Adrenal gland (tissue), 12 donors: ENCODE data around the gene C2orf69. TPM values are rescaled to one million over a fixed set of nuclear protein-coding genes. Genes with fewer than 3 reads are reported as not detected.

Source experiments
- DNase-seq, 7 donors: peaks; one replicate each; pipeline ENCODE4 v3.0.0-alpha.2; 2019 to 2020
- H3K27ac ChIP-seq, 5 donors: fragments of 200-600 bp; sonication (generic) in 4 of 5; 1 replicate in 3 of 5; 2 replicates in 2 of 5; pipeline versions ENCODE4 v1.5.1 to v1.8.0; 2016 to 2020; ENCODE audit warnings: mild to moderate bottlenecking in 1 of 5
- H3K27me3 ChIP-seq: fragments of 200-600 bp; 2 replicates; pipeline ENCODE4 v1.8.0; 2021
- H3K36me3 ChIP-seq, 2 donors: fragments of 200-600 bp; replicated peaks in 1 of 2; 1 replicate in 1 of 2; 2 replicates in 1 of 2; pipeline versions ENCODE4 v1.5.1 to v1.8.0; 2018 to 2022
- H3K4me1 ChIP-seq, 2 donors: fragments of 200-600 bp; replicated peaks in 1 of 2; 1 replicate in 1 of 2; 2 replicates in 1 of 2; pipeline versions ENCODE4 v1.5.1 to v1.8.0; 2018 to 2021
- H3K4me3 ChIP-seq, 4 donors: fragments of 200-600 bp; sonication (generic) in 3 of 4; one replicate each; pipeline ENCODE4 v1.5.1; 2016 to 2018
- H3K9me3 ChIP-seq, 3 donors: fragments of 200-600 bp; sonication (generic) in 1 of 3; replicated peaks in 1 of 3; 1 replicate in 2 of 3; 2 replicates in 1 of 3; pipeline versions ENCODE4 v1.5.1 to v1.8.0; 2016 to 2021
- POLR2A ChIP-seq, 2 donors: fragments of 450-650 bp; IDR thresholded peaks; one replicate each; pipeline ENCODE4 v1.6.1; 2017; ENCODE audit warnings: antibody characterized with exemption in 2 of 2, mild to moderate bottlenecking in 2 of 2, moderate library complexity in 1 of 2
- WGBS, 4 donors: extraction: QIAGEN DNeasy Blood & Tissue Kit in 2 of 4; methylation state at CpG; one replicate each; pipeline versions ENCODE4 v1.1.5 to v1.1.7; 2013 to 2017; 5-methylcytosine and 5-hydroxymethylcytosine counted together
- intact Hi-C, 2 donors: fragments of 100-400 bp; cut with DNase I; formaldehyde crosslinking; loops; one replicate each; pipeline versions ENCODE4 v1.14.1 to v1.15.0; 2022 to 2023
- polyA plus RNA-seq, 3 donors: library from polyadenylated mRNA; stranded (reverse); fragments of 200-250 nt in 2 of 3; fragments of 350-450 nt in 1 of 3; fragmentation: Illumina TruSeq in 1 of 3; extraction: RNeasy Lipid Tissue Mini Kit (QIAGEN cat#74804) in 1 of 3; gene quantifications; one replicate each; pipeline ENCODE4 v1.2.3, GENCODE V29; 2013 to 2014
- total RNA-seq, 9 donors: library from RNA; depleted of rRNA in 4 of 9; stranded (reverse); fragments of >200 nt in 4 of 9; fragments of 120-200 nt in 1 of 9; fragmentation: NEBNext Ultra II Directional in 1 of 9; extraction: Animal tissue kit (Norgen Biotek cat#: 25700) in 1 of 9; gene quantifications; one replicate each; pipeline versions ENCODE4 v1.1.0 to v1.2.4, GENCODE V29; 2013 to 2023
- TF ChIP-seq, protein P1 (sequence below), 6 experiments: fragments of 450-650 bp in 4 of 6; fragments of 200-600 bp in 2 of 6; sonication (generic) in 1 of 6; IDR thresholded peaks; 1 replicate in 5 of 6; 2 replicates in 1 of 6; pipeline versions ENCODE4 v1.5.1 to v1.8.0; 2016 to 2021; ENCODE audit warnings: antibody characterized with exemption in 6 of 6, mild to moderate bottlenecking in 2 of 6, moderate library complexity in 1 of 6
- donor health status: healthy with polysubstance abuse.
- donor health status: Bipolar disorder and iron deficiency.
- donor health status: DM: yes; HTN: yes; CAD: no.
- donor health status: DM: no; HTN: no; CAD: no.
- donor health status: DM: no; HTN: no; CAD: no.
- donor health status: DM: yes; HTN: yes; CAD: no.

C2orf69 gene
- total and polyA plus RNA-seq, 12 donors, result 7.8 to 26.8 (median 19.5) TPM

GRCh38 chr2:199875400-199875799 is 35.7 kb upstream of the C2orf69 start:
- 70 to 88% (median 78%) methylated on average over 1 of the region's 1 CpG for WGBS, 4 donors
- no peaks in the 10 kb centered on the region for H3K4me1 ChIP-seq
- no peak overlapping the region for H3K27ac ChIP-seq
- H3K4me3 ChIP-seq, result no peak overlapping the region
- no peak for DNase-seq
- intact Hi-C loops, result no loop called here
- TF ChIP-seq, protein P1, sequence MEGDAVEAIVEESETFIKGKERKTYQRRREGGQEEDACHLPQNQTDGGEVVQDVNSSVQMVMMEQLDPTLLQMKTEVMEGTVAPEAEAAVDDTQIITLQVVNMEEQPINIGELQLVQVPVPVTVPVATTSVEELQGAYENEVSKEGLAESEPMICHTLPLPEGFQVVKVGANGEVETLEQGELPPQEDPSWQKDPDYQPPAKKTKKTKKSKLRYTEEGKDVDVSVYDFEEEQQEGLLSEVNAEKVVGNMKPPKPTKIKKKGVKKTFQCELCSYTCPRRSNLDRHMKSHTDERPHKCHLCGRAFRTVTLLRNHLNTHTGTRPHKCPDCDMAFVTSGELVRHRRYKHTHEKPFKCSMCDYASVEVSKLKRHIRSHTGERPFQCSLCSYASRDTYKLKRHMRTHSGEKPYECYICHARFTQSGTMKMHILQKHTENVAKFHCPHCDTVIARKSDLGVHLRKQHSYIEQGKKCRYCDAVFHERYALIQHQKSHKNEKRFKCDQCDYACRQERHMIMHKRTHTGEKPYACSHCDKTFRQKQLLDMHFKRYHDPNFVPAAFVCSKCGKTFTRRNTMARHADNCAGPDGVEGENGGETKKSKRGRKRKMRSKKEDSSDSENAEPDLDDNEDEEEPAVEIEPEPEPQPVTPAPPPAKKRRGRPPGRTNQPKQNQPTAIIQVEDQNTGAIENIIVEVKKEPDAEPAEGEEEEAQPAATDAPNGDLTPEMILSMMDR (IDR thresholded peaks at IDR 0.05), result no peak
- TF ChIP-seq POLR2A (IDR thresholded peaks at IDR 0.05), result no peak
- no peaks in the 10 kb centered on the region for H3K36me3 ChIP-seq
- no peaks in the 10 kb centered on the region for H3K9me3 ChIP-seq
- H3K27me3 ChIP-seq, result no peaks in the 10 kb centered on the region

- H3K9me3 ChIP-seq, result no peaks in the 10 kb centered on the region
- no peaks in the 10 kb centered on the region for H3K36me3 ChIP-seq
- no peak overlapping the region for H3K27ac ChIP-seq
- TF ChIP-seq, protein P1 (IDR thresholded peaks at IDR 0.05), result no peak
- DNase-seq, result no peak
- H3K4me1 ChIP-seq, result no peaks in the 10 kb centered on the region
- H3K27me3 ChIP-seq, result no peaks in the 10 kb centered on the region
- H3K4me3 ChIP-seq, result no peak overlapping the region
- intact Hi-C loops, result no loop called here
These were observed 28.4 kb upstream of the C2orf69 start for GRCh38 chr2:199882667-199883066.

DNA sequence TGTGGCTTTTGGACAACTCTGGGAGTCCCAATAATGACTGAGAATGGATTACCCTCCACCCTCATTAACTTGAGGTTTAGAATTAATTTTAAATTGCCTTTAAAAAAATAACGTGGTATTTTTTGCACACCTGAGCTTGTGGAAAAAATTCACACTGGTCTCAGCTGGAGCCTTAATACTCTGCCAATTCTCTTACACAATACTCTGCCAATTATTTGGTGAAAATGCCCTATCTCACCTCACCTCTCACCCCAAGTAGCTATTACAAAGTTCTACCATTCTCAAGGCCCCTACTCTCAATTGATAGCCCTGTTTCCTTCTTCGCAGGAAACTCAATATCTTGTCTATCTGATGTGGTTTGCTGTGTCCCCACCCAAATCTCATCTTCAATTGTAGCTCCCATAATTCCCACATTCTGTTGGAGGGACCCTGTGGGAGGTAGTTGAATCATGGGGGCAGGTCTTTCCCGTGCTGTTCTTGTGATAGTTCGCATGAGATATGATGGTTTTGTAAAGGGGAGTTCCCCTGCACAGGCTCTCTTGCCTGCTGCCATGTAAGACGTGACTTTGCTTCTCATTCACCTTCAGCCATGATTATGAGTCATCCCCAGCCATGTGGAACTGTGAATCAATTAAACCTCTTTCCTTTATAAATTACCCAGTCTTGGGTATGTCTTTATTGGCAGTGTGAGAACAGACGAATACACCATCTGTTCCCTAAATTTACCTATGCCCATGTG is 27.4 kb upstream of the C2orf69 start:
- H3K27me3 ChIP-seq, result no peaks in the 10 kb centered on the region
- no peak overlapping the region for H3K4me3 ChIP-seq
- intact Hi-C loops, result no loop called here
- no peak overlapping the region for H3K27ac ChIP-seq
- no peaks in the 10 kb centered on the region for H3K4me1 ChIP-seq
- no peaks in the 10 kb centered on the region for H3K36me3 ChIP-seq
- no peak for DNase-seq
- no peaks in the 10 kb centered on the region for H3K9me3 ChIP-seq
- no peak for TF ChIP-seq POLR2A (IDR thresholded peaks at IDR 0.05)
- TF ChIP-seq, protein P1 (IDR thresholded peaks at IDR 0.05), result no peak
- WGBS, 4 donors, result 80 to 85% (median 82%) methylated on average over 6 of the region's 6 CpGs

DNA sequence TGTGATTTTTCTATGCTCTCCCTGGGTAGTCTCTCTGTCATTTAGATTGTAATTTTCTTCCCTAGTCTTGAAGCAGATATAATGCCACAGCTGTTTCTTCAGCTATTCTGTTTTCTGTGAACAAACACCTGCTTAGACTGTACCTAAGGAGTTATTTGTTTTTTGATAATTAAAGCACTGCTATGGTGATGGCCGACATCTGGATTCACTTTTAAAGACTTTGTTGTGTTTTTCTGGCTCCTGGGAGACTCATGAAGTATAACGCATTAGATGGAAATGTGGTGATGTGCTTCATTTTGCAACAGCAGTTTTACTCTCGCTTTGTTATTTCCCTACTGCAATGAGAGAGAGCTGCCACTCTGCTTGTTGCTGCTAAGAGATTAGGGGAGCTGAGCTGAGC is 15.7 kb upstream of the C2orf69 start:
- no peaks in the 10 kb centered on the region for H3K27me3 ChIP-seq
- peaks cover 8 to 11% of the 10 kb centered on the region in 2 donors for H3K4me1 ChIP-seq
- intact Hi-C loops, result no loop called here
- DNase-seq, result no peak
- no peaks in the 10 kb centered on the region for H3K9me3 ChIP-seq
- 83 to 91% (median 88%) methylated on average over 3 of the region's 3 CpGs for WGBS, 4 donors
- no peak for TF ChIP-seq POLR2A (IDR thresholded peaks at IDR 0.05)
- TF ChIP-seq, protein P1 (IDR thresholded peaks at IDR 0.05), result no peak
- H3K27ac ChIP-seq, result no peak overlapping the region
- H3K36me3 ChIP-seq, result no peaks in the 10 kb centered on the region
- H3K4me3 ChIP-seq, result no peak overlapping the region
